Measurements from ENCODE around the gene NSMCE1. TPM values are rescaled to one million over a fixed set of nuclear protein-coding genes. Genes with fewer than 3 reads are reported as not detected.

The NSMCE1 gene
- total RNA-seq, 2 experiments from 2014 or later, result 95.8 to 106 TPM

DNA sequence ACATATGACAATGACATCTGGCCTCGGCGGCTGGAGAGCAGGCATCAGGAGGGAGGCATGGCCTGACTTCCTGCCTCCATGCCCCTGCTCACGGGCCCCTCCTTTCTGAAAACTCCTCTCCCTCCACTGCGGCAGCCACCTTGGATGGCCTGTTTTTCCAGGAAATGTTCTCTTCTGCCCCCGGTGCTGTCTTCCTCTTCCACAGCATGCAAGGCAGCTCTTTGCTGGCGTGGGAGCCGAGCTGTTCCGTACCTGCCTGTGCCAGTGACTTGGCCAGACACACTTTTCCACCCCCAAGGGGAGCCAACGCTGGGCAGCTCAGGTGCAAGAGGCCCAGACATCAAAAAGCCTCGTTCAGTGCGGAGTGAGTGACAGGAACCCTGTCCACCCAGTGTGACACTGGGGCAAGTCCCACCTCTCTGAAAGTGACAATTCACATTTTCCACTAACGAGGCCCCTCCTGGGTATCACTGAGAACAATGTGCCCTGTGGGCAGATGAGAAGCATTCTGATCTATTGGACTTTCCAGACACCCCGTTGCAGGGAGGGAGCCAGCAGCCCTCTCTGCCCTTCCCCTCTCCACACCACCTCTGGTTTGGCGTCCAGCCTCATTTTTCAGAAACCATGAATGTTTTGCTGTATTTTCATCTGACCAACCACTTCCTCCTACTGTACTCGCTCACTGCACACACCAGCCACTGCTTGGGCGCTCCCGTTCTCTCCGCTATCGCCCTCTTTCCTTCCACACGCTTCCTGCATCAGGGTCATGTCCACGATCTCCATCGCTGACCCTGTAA, 31.2 kb downstream of the NSMCE1 start:
- H3K9me3 Mint-ChIP-seq, result no peaks in the 10 kb centered on the region
- peaks cover 98% of the 10 kb centered on the region for H3K4me1 Mint-ChIP-seq
- ChIA-PET CTCF (interaction anchor here (0.6 to 5.5 kb wide), 11 partner anchors 12 to 214 kb away, joined by 3 to 53 read pairs (median 4); no protein-coding TSS in a partner anchor), POLR2A (interaction anchor here (0.6 to 0.9 kb wide), 2 partner anchors 81 to 129 kb away, joined by 3 read pairs; no protein-coding TSS in a partner anchor)
- peak overlapping the region; percentile 98 for H3K27ac Mint-ChIP-seq
- H3K4me3 Mint-ChIP-seq, result peak overlapping the region; percentile 63
- DNase-seq, result peak; percentile 79
- peaks cover 62% of the 10 kb centered on the region for H3K36me3 Mint-ChIP-seq (ENCODE audit: low read depth)
- H3K27me3 Mint-ChIP-seq, result no peaks in the 10 kb centered on the region

DNA sequence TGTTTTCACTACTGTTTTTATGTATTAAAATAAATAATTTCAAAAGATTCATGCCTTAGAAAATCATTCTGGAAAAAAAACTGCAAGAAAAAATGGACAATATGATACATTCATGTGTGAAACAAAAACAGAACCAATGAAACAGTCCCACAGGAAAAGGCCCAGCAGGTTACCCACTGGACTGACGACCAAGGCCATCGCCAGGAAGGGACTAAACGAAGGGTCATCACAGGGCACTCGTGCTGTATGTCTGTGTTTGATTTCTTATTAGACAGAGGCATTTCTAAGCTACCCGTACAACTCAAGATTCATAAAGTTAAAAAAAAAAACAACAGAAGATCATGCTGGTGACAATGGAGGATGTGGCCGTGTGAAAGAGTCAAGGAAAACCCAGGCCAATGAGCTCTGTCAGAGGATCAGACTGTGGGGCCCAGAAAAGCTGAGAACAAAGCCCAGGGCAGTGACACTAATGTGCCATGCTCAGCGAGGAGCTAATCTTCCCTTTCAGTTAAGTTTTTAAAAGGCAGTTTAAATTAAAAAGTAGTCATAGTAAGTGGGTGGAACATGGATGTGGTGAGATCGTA, 31.8 kb downstream of the NSMCE1 start:
- no peaks in the 10 kb centered on the region for H3K27me3 Mint-ChIP-seq
- POLR2A ChIA-PET, result interaction anchor here (0.6 to 0.9 kb wide), 2 partner anchors 81 to 130 kb away, joined by 3 read pairs; no protein-coding TSS in a partner anchor
- no peak for DNase-seq
- peak overlapping the region; percentile 98 for H3K27ac Mint-ChIP-seq
- peaks cover 98% of the 10 kb centered on the region for H3K4me1 Mint-ChIP-seq
- CTCF ChIA-PET, result interaction anchor here (0.7 to 5.5 kb wide), 9 partner anchors 9 to 214 kb away, joined by 3 to 53 read pairs (median 4); no protein-coding TSS in a partner anchor
- peak overlapping the region; percentile 63 for H3K4me3 Mint-ChIP-seq
- H3K9me3 Mint-ChIP-seq, result no peaks in the 10 kb centered on the region
- peaks cover 66% of the 10 kb centered on the region for H3K36me3 Mint-ChIP-seq (ENCODE audit: low read depth)

DNA sequence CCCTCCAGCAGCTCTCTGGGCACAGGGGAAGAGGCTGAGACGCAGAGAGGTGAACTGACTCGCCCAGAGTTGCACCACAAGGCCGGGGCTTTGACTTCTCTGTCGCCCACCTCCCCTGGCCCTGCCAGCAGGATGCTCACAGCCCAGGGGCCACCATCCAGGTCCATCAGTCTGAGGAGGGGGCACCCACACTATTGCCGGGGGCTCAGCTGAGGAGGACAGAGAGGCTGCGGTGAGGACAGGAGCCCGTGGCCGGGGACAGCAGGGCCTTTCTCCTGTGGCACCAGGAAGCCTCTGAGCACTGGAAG, 32.7 kb downstream of the NSMCE1 start:
- CTCF ChIA-PET, result interaction anchor here (0.8 to 5.5 kb wide), 32 partner anchors 8 to 165 kb away, joined by 3 to 53 read pairs (median 6); partner anchors contain the start of genes KDM8 and NSMCE1
- H3K4me3 Mint-ChIP-seq, result peak overlapping the region; percentile 73
- H3K4me1 Mint-ChIP-seq, result peaks cover 98% of the 10 kb centered on the region
- POLR2A ChIA-PET, result interaction anchor here (1.0 to 1.3 kb wide), 3 partner anchors 79 to 171 kb away, joined by 3 to 6 read pairs (median 4); no protein-coding TSS in a partner anchor
- no peaks in the 10 kb centered on the region for H3K27me3 Mint-ChIP-seq
- DNase-seq, result no peak
- peaks cover 66% of the 10 kb centered on the region for H3K36me3 Mint-ChIP-seq (ENCODE audit: low read depth)
- peak overlapping the region; percentile 98 for H3K27ac Mint-ChIP-seq
- no peaks in the 10 kb centered on the region for H3K9me3 Mint-ChIP-seq

DNA sequence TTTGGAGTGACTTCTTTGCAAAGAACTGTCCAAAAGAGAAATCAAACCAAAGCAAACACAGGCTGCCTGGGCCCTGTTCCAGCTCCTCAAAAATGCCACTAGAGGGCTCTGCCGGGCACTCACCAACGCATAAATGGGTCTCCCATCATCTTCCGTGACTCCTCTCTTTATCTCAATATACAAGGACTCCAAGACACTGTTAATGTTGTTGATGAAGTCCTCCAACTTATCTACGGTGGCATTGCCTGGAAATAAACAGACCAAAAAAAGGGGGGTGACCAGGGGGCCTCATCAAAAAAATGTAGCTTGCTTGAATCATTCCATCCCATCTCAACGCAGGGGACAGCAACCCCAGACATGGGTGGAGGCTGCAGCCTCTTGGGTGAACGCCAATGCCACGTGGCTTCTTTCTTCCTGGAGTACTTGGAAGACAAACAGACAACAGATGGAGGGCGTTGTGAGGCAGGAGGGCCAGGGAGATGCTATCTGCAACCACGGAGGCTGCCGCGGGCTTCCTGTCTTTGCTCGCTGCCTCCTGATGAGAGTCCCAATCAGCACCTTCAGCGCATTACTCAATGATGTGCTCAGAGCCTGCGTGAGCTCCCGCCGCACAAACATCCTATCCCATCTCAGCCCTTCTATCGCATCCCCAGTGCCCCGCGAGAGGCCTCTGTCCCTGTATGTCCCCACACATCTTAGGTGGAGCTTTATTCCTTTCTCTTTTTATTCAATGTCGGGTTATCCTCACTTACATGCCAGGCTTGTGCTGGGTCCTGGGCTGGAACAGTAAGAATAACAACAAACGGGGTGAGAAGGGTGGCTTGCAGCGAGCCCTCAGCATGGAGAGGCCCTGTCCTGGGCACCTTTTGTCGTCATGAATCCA, 33.3 kb downstream of the NSMCE1 start:
- POLR2A ChIA-PET, result interaction anchor here (0.6 to 1.5 kb wide), 9 partner anchors 25 to 171 kb away, joined by 3 to 6 read pairs (median 3); partner anchors contain the start of gene KDM8
- Mint-ChIP-seq H3K9me3 (no peaks in the 10 kb centered on the region), H3K27ac (peak overlapping the region; percentile 98), H3K36me3 (ENCODE audit: low read depth) (peaks cover 70% of the 10 kb centered on the region), H3K4me1 (peaks cover 98% of the 10 kb centered on the region), H3K4me3 (peak overlapping the region; percentile 73), H3K27me3 (no peaks in the 10 kb centered on the region)
- CTCF ChIA-PET, result interaction anchor here (0.6 to 5.5 kb wide), 51 partner anchors 7 to 315 kb away, joined by 3 to 53 read pairs (median 5); partner anchors contain the start of genes GTF3C1, KATNIP, KDM8 and NSMCE1
- DNase-seq, result peak; percentile 97

DNA sequence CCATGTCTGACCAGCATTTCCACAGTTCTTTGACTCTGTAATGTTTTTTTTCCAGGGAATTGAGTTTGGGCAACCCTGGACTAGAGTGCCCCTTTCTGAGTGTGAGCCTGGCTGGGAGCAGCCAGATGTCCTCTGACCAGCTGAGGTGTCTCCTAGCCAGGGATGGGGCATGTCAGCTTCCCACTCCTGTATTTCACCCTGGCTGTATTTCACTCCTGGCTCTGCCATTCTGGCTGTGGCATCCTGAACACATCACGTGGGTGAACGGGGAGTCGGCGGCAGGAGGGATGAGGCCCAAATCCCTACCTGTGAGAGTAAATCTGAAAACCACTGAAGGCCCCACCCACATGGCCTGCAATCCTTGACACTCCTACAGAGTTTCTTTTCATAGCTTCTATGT, 34.0 kb downstream of the NSMCE1 start:
- Mint-ChIP-seq H3K4me3 (peak overlapping the region; percentile 73), H3K4me1 (peaks cover 98% of the 10 kb centered on the region), H3K27me3 (no peaks in the 10 kb centered on the region), H3K27ac (peak overlapping the region; percentile 98), H3K36me3 (ENCODE audit: low read depth) (peaks cover 69% of the 10 kb centered on the region), H3K9me3 (no peaks in the 10 kb centered on the region)
- ChIA-PET POLR2A (interaction anchor here (0.6 to 1.5 kb wide), 5 partner anchors 39 to 132 kb away, joined by 3 to 5 read pairs (median 3); no protein-coding TSS in a partner anchor), CTCF (interaction anchor here (0.6 to 5.5 kb wide), 43 partner anchors 9 to 315 kb away, joined by 3 to 53 read pairs (median 6); partner anchors contain the start of genes GTF3C1, KATNIP and NSMCE1)
- DNase-seq, result no peak

DNA sequence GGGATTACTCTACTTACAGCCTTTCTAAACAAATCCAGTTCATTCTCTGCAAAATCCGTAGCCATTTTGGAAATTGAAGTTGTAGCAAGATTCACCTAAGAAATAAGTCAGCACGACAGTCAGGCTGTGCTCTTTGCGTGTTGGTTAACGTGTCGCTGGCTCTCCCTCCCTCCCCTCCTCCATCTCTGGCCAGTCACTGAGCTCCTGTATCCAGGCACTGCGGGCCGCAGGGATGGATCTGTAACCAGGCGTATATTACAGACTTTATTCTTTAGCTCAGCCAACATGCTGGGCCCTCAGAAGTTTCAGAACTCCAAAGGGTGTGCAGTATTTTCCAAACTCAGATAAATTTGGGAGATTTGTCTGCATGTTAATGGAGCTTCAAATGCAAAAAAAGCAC, 34.4 kb downstream of the NSMCE1 start:
- no peak for DNase-seq
- POLR2A ChIA-PET, result interaction anchor here (0.9 to 1.5 kb wide), 2 partner anchors 39 to 132 kb away, joined by 3 to 5 read pairs; no protein-coding TSS in a partner anchor
- Mint-ChIP-seq H3K27me3 (no peaks in the 10 kb centered on the region), H3K4me3 (peak overlapping the region; percentile 73), H3K4me1 (peaks cover 98% of the 10 kb centered on the region), H3K36me3 (ENCODE audit: low read depth) (peaks cover 69% of the 10 kb centered on the region), H3K9me3 (no peaks in the 10 kb centered on the region), H3K27ac (peak overlapping the region; percentile 98)
- CTCF ChIA-PET, result interaction anchor here (0.7 to 5.5 kb wide), 32 partner anchors 9 to 316 kb away, joined by 3 to 53 read pairs (median 7); partner anchors contain the start of genes GTF3C1, KATNIP and NSMCE1

DNA sequence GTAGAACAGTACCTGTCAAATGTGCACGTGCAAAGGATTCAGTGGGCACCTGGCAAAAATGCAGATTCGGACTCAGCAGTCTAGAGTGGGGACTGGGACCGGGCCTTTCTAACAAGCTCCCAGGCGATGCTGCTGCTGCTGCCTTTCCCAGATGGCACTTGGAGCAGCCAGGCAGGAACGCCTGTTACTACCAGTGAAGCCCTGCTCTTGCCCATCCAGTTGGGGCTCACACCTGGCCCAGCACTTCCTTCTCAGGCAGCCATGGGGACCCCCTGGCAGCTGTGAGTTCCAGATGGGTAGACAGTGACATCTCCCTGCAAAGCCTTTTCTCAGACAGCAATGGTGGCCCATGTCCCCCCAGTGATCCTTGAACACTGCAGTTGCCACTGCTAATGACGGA, 34.8 kb downstream of the NSMCE1 start:
- POLR2A ChIA-PET, result interaction anchor here (1.5 kb wide), 1 partner anchor 40 kb away, joined by 5 read pairs; no protein-coding TSS in a partner anchor

DNA sequence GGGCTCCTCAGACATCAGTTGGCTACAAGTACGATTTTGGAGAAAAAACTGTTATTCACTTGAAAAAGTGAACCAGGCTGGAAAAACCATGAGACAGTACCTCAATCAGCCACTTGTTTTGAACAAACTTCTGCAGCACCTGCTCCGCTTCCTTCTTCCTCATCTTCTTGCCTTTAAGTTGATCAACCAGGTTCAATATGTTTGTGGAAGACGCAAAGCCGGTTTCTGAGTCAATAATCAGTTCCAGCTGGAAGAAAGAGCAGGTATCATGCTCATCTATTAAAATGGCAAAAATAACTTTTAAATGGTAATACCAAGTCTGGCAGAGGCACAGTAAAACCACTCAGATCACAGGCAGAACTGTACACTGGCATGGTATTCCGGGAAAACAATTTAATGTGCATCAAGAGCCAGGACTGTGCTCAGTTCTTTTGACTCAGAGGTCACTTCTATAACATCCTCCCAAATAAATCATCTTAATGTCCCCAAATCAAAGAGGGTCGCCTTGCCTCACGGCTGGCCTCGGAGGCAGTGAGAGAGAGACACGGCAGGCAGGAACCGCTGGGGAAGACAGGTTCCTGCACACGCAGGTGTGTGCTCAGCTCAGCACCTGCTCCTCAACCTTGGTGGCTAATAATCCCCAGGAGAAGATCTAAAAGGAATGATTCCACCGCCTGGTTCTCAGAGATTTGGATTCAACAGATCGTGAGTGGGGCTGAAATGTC, 35.5 kb downstream of the NSMCE1 start:
- Mint-ChIP-seq H3K4me1 (peaks cover 96% of the 10 kb centered on the region), H3K27me3 (no peaks in the 10 kb centered on the region), H3K9me3 (no peaks in the 10 kb centered on the region), H3K27ac (peak overlapping the region; percentile 98), H3K36me3 (ENCODE audit: low read depth) (peaks cover 67% of the 10 kb centered on the region), H3K4me3 (peak overlapping the region; percentile 82)
- POLR2A ChIA-PET, result no interaction called here
- CTCF ChIA-PET, result interaction anchor here (0.7 to 5.5 kb wide), 8 partner anchors 11 to 175 kb away, joined by 3 to 53 read pairs (median 21); no protein-coding TSS in a partner anchor
- no peak for DNase-seq

More for the DNA sequence above, 34.8 kb downstream of the NSMCE1 start:
- peak overlapping the region; percentile 73 for H3K4me3 Mint-ChIP-seq
- CTCF ChIA-PET, result interaction anchor here (0.7 to 5.5 kb wide), 20 partner anchors 8 to 217 kb away, joined by 3 to 53 read pairs (median 7); partner anchors contain the start of gene NSMCE1
- H3K4me1 Mint-ChIP-seq, result peaks cover 98% of the 10 kb centered on the region
- H3K9me3 Mint-ChIP-seq, result no peaks in the 10 kb centered on the region
- peaks cover 69% of the 10 kb centered on the region for H3K36me3 Mint-ChIP-seq (ENCODE audit: low read depth)
- H3K27me3 Mint-ChIP-seq, result no peaks in the 10 kb centered on the region
- H3K27ac Mint-ChIP-seq, result peak overlapping the region; percentile 98
- DNase-seq, result no peak

DNA sequence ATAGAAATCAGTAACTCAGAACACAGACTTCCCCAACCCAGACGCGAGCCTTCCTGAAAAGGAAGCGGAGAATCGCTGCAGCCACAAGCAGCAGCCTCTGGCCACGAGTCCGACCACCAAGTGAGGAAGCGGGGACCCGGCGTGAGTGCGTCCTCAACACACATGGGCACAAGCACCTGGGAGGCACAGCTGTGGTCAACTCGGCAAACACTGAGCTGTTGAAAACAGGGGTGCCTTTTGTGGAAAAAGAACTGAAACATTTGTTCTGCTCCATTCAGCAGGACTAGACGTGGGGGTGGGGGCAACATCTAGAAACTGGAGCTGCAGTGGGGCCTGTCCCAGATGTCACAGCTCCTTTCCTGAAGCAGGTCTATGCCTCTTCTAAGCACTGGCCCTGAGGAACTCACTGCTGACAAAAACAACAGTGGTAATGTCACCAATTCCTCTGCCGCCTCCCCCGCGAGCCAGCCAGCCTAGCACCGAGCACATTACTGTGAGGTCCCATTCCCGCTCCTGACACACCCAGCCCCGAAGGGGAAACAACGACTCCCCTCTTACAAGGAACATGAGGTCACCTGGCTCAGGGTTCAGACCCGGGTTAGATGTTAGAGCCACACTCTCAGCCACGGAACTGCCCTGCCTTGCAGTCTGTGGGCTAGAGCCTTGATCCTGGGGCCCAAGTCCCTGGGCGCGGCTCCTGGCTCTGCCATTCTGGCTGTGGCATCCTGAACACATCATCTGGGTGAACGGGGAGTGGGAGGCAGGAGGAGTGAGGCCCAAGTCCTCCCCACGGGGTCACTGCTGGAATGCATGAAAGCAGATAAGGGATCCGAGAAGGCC, 36.3 kb downstream of the NSMCE1 start:
- ChIA-PET CTCF (interaction anchor here (0.8 to 3.5 kb wide), 10 partner anchors 11 to 136 kb away, joined by 3 to 16 read pairs (median 4); no protein-coding TSS in a partner anchor), POLR2A (interaction anchor here (1.6 kb wide), 1 partner anchor 29 kb away, joined by 4 read pairs; the partner anchor contains the start of gene KDM8)
- H3K27ac Mint-ChIP-seq, result peak overlapping the region; percentile 98
- no peaks in the 10 kb centered on the region for H3K9me3 Mint-ChIP-seq
- H3K27me3 Mint-ChIP-seq, result no peaks in the 10 kb centered on the region
- peak; percentile 34 for DNase-seq
- peak overlapping the region; percentile 82 for H3K4me3 Mint-ChIP-seq
- peaks cover 70% of the 10 kb centered on the region for H3K36me3 Mint-ChIP-seq (ENCODE audit: low read depth)
- H3K4me1 Mint-ChIP-seq, result peaks cover 92% of the 10 kb centered on the region

DNA sequence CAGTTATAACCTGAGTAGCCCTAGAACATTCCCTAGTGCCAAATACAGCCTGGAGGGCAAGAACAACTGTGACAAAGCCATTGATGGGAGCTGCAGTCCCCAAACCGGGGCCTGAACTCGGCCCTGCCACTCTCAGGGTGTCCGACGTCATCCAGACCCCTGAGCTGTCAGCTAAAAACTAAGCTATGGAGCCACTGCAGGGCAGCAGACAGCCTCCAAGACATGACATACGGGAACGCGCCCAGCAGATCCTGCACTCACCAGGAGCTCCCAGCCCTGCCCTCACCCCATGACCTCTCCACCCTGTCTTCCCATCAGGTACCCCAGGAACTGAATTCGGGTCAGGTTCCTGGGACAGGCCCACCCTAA, 36.9 kb downstream of the NSMCE1 start:
- POLR2A ChIA-PET, result interaction anchor here (1.6 kb wide), 1 partner anchor 28 kb away, joined by 4 read pairs; the partner anchor contains the start of gene KDM8
- peaks cover 92% of the 10 kb centered on the region for H3K4me1 Mint-ChIP-seq
- no peaks in the 10 kb centered on the region for H3K27me3 Mint-ChIP-seq
- DNase-seq, result no peak
- peak overlapping the region; percentile 98 for H3K27ac Mint-ChIP-seq
- peak overlapping the region; percentile 82 for H3K4me3 Mint-ChIP-seq
- CTCF ChIA-PET, result interaction anchor here (0.8 to 3.5 kb wide), 10 partner anchors 11 to 136 kb away, joined by 3 to 16 read pairs (median 3); no protein-coding TSS in a partner anchor
- peaks cover 72% of the 10 kb centered on the region for H3K36me3 Mint-ChIP-seq (ENCODE audit: low read depth)
- no peaks in the 10 kb centered on the region for H3K9me3 Mint-ChIP-seq

Measured in activated CD4-positive, alpha-beta T cell treated with anti-CD3 and anti-CD28 coated beads, Interleukin-2, amount 10 ng/mL, durations not matched to agents 7 days and 5 days (primary cell).